ENCODE data around the gene NDUFA12.

DNA sequence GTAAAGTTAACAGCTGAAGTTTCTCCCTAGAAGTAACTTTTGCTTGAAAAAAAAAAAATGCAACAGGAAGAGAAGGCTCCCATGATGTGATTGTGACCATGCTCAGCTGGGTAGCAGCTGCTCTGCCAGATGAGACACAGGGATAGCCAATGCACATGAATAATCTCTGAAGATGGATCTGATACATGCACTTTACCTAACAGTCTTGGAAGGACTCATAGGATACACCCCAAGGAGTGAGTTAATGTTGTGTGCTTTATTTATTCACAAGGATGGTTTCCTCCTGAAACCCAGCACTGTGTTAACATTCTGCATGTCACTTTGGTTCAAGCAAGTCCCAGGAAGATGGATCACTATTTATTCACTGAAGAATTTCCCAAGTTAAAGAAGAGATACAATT, 46.5 kb downstream of the NDUFA12 start:
- no peak for TF ChIP-seq CTBP1 (IDR thresholded peaks at IDR 0.05; ENCODE audit: borderline replicate concordance)
- no peak for TF ChIP-seq ELF4 (IDR thresholded peaks at IDR 0.05)
- no peak for TF ChIP-seq SP1 (IDR thresholded peaks at IDR 0.05)
- TF ChIP-seq ARNT (IDR thresholded peaks at IDR 0.05): no peak
- TF ChIP-seq FOXA1 (IDR thresholded peaks at IDR 0.05): no peak
- no peak for TF ChIP-seq SUZ12 (IDR thresholded peaks at IDR 0.05)
- no peak for TF ChIP-seq L3MBTL2 (conservative IDR thresholded peaks at IDR 0.05)
- no peak for TF ChIP-seq FOXM1 (IDR thresholded peaks at IDR 0.05; ENCODE audit: borderline replicate concordance)
- TF ChIP-seq FOXK2 (IDR thresholded peaks at IDR 0.05): no peak
- TF ChIP-seq ZNF384 (IDR thresholded peaks at IDR 0.05): no peak
- no peak for TF ChIP-seq NFRKB (IDR thresholded peaks at IDR 0.05)

Data from HEK293T (cell line).